Measurements from ENCODE around the gene LARP6. TPM values are rescaled to one million over a fixed set of nuclear protein-coding genes. Genes with fewer than 3 reads are reported as not detected.

LARP6 gene
- total RNA-seq, 1 experiment from 2014 or later: 35.9 TPM

- no peaks in the 10 kb centered on the region for H3K27me3 ChIP-seq (ENCODE audit: insufficient read depth, low read length)
- ChIA-PET POLR2A (no interaction called here), CTCF (interaction anchor here (2.1 kb wide), 1 partner anchor 24 kb away, joined by 9 read pairs; no protein-coding TSS in a partner anchor), RAD21 (ENCODE audit: low non-redundant PET in 1 of 2, low total read pairs in 2 of 2, uncharacterized antibody in 2 of 2, unreplicated experiment in 2 of 2) (no interaction called here)
- no peak overlapping the region for H3K27ac ChIP-seq (ENCODE audit: low read depth, low read length)
- no peaks in the 10 kb centered on the region for H3K9me2 ChIP-seq (ENCODE audit: insufficient read depth)
- no peak overlapping the region; a peak in 1 of 4 replicates for H3K4me3 ChIP-seq (replicated peaks in 1 of 2; ENCODE audit: low read depth in 1 of 2, low read length in 2 of 2)
- H3K4me1 ChIP-seq (ENCODE audit: control insufficient read depth in 1 of 2, insufficient read depth in 2 of 2, low read length in 2 of 2): peaks cover 22 to 59% of the 10 kb centered on the region in 2 experiments
- ATAC-seq: peak; percentile 40
- no peaks in the 10 kb centered on the region for H3K9me3 ChIP-seq (ENCODE audit: control insufficient read depth in 1 of 2, insufficient read depth in 1 of 2, low read depth in 1 of 2, low read length in 2 of 2)
- no peak overlapping the region for H3K9ac ChIP-seq (ENCODE audit: low read length)
- H2AFZ ChIP-seq (ENCODE audit: low read depth, low read length, poor library complexity, severe bottlenecking): peak overlapping the region; percentile 11
- no peaks in the 10 kb centered on the region for H4K20me1 ChIP-seq (ENCODE audit: insufficient read depth)
- TF ChIP-seq JUND (IDR thresholded peaks at IDR 0.05): peak; percentile 32
- no peak for TF ChIP-seq ZFX (IDR thresholded peaks at IDR 0.05)
- TF ChIP-seq POLR2A (IDR thresholded peaks at IDR 0.05; ENCODE audit: borderline replicate concordance, extremely low read depth, insufficient read depth, insufficient read length): no peak
- TF ChIP-seq EZH2 (IDR thresholded peaks at IDR 0.05): no peak
- no peak for TF ChIP-seq TCF7L2 (IDR thresholded peaks at IDR 0.05; ENCODE audit: borderline replicate concordance, extremely low read depth, insufficient read depth, insufficient read length)
- no peak for TF ChIP-seq CEBPB (IDR thresholded peaks at IDR 0.05; ENCODE audit: low read depth)
- no peak for TF ChIP-seq ZBTB33 (IDR thresholded peaks at IDR 0.05; ENCODE audit: extremely low read depth, insufficient replicate concordance, low read length)
- peak; percentile 16; the same call in 1 of the 2 replicates for TF ChIP-seq FOSL1 (IDR thresholded peaks at IDR 0.05; ENCODE audit: low read depth)
- no peaks in the 10 kb centered on the region for H3K79me2 ChIP-seq (ENCODE audit: insufficient read depth, low read length)
- no TSS peak for BruUV-seq (replicated peaks)
- intact Hi-C loops (cut with micrococcal nuclease): no loop called here
- peak overlapping the region; percentile 55 for H3K4me2 ChIP-seq (ENCODE audit: low read length)
- no peaks in the 10 kb centered on the region for H3K36me3 ChIP-seq (ENCODE audit: control insufficient read depth in 1 of 2, insufficient read depth in 2 of 2, low read length in 2 of 2)
- peak; percentile 13 for DNase-seq (ENCODE audit: low read depth, low spot score)
Observed at GRCh38 chr15:70788114-70789049, 65.6 kb downstream of the LARP6 start.

Data from HCT116 (cell line).